AG09309 (cell line): ENCODE measurements around the gene COL19A1.
"Not testable (repeated sequence)": the region's sequence is repeated elsewhere in the genome, so short reads cannot be mapped to it uniquely, and the experiment has no call there.

Source experiments
- DNase-seq: peaks from one replicate; pipeline ENCODE4 v3.0.0-alpha.2; 2010; ENCODE audit warnings: low read depth
- H3K4me3 ChIP-seq: 2 replicates; pipeline ENCODE4 v1.5.1; 2011; ENCODE audit warnings: mild to moderate bottlenecking, low read depth, low read length, moderate library complexity; ENCODE audit not compliant: control insufficient read depth
- TF ChIP-seq, protein P1 (sequence below): IDR thresholded peaks from 2 replicates; pipeline ENCODE4 v1.5.1; 2011; ENCODE audit warnings: mild to moderate bottlenecking, low read depth, low read length, inconsistent platforms; ENCODE audit not compliant: insufficient read depth, control insufficient read depth; ENCODE audit errors: missing control alignments

Gene COL19A1

DNA sequence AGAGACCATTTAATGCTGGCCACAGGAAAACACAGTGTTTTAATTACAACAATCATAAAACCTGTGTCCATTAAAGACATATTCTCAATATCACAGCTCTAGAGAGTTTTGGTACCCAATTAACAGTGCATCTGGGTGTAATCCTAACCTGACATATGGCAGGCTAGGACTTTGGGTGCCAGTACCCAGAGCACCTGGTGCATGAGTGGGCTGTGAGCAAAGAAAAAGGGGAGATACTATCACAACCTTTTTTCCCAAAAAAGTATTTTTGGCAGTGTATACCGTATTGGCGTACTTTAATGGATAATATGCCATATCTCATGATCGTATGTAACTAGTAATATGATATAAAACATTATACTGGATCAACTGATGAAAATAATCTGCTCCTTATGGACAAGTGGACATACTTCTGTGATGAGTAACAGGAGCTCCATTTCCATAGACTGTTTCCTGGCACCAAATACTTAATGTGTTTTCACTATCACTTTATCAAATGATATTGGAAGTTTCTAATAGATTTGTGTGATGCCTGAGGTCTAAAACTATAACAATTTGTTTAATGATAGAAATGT is 91.7 kb downstream of the COL19A1 start:
- DNase-seq, result no peak
- TF ChIP-seq, protein P1, sequence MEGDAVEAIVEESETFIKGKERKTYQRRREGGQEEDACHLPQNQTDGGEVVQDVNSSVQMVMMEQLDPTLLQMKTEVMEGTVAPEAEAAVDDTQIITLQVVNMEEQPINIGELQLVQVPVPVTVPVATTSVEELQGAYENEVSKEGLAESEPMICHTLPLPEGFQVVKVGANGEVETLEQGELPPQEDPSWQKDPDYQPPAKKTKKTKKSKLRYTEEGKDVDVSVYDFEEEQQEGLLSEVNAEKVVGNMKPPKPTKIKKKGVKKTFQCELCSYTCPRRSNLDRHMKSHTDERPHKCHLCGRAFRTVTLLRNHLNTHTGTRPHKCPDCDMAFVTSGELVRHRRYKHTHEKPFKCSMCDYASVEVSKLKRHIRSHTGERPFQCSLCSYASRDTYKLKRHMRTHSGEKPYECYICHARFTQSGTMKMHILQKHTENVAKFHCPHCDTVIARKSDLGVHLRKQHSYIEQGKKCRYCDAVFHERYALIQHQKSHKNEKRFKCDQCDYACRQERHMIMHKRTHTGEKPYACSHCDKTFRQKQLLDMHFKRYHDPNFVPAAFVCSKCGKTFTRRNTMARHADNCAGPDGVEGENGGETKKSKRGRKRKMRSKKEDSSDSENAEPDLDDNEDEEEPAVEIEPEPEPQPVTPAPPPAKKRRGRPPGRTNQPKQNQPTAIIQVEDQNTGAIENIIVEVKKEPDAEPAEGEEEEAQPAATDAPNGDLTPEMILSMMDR, result no peak
- no peak overlapping the region for H3K4me3 ChIP-seq

DNA sequence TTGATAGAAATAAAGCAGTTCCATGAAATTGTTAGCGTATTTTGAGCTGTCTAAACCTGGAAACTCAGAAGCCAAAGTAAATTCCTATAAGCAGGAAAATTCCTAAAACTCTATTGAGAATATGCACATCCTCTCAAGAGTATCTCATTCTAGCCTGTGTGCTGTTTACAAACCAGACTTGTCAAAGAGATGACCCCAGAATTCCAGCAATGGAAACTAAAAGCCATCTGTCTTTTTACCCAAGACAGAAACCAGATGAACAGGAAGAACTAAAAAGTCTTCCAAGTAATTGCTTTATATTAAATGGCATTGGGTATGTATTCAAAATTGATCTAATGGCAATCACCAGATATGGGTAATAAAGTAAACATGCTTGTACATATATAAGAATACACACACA is 92.6 kb downstream of the COL19A1 start:
- H3K4me3 ChIP-seq, result no peak overlapping the region
- TF ChIP-seq, protein P1, result no peak
- DNase-seq, result no peak

DNA sequence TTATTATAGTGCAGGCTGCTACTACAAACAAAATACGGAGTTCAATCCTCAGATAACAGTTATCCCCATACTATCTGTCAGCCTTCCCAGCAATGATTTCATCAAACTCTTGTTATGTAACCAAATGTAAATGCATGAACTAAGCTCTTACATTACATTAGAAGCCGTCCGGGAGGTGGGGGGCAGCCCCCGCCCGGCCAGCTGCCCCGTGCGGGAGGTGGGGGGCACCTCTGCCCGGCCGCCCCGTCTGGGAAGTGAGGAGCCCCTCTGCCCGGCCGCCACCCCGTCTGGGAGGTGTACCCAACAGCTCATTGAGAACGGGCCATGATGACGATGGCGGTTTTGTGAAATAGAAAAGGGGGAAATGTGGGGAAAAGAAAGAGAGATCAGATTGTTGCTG is 99.6 kb downstream of the COL19A1 start:
- not testable (repeated sequence) for DNase-seq, H3K4me3 ChIP-seq

DNA sequence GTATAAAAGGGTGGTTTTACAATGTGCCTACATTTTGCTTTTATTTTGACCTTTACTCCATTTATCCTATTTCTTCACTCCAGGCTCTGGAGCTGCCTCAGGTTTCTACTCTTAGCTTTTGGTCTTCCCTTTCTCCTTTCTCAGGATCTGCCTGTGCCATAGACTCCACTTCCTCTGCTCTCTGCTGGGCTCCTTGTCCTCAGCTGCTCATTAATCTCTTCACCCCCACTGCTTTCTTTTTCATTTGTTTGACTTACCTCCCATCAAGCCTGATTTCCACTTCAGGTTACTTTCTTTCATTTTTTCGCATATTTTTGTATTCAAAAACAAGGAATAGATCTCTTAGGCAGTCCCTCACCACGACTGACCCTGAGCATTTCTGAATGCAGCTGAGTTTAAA is 106.8 kb downstream of the COL19A1 start:
- no peak for DNase-seq
- TF ChIP-seq, protein P1, result no peak
- no peak overlapping the region for H3K4me3 ChIP-seq

DNA sequence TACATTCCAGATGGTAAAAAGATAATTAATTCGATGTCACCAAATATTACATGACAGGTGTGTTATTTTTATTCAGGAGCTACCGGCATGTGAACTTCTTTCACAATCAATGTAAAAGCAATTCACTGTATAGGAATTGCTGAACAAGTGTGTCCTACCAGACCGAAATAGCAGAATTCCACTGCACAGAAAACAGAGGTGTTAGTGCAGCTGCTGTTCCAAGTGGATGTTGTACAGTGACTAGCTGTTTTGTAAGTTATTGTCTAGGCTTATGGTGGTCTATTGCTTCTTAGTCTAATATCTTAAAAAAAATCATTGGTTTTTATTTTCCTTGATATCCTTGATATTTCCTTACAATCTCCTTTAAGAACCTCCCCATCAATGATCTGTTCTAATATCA is 107.4 kb downstream of the COL19A1 start:
- H3K4me3 ChIP-seq, result no peak overlapping the region
- TF ChIP-seq, protein P1, result no peak
- DNase-seq, result no peak

DNA sequence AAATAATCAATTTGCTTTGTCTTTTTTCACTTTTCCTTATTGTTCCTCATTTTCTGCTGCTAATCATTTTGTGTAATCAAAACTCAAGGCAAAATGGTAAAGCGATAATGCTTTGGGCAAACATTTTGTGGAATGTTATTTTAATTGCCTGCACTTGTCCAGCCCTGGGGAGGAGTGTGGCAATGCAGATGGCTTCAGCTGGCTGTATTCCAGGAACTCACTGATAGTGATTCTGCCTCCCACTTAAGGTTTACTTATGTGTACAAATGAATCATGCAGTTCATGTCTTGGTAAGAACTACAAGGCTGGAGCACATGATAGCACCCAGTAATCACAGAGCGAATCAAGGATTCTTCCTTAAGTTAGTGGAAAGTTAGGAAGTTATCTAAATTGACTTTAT is 107.8 kb downstream of the COL19A1 start:
- no peak overlapping the region for H3K4me3 ChIP-seq
- TF ChIP-seq, protein P1, result no peak
- DNase-seq, result no peak

DNA sequence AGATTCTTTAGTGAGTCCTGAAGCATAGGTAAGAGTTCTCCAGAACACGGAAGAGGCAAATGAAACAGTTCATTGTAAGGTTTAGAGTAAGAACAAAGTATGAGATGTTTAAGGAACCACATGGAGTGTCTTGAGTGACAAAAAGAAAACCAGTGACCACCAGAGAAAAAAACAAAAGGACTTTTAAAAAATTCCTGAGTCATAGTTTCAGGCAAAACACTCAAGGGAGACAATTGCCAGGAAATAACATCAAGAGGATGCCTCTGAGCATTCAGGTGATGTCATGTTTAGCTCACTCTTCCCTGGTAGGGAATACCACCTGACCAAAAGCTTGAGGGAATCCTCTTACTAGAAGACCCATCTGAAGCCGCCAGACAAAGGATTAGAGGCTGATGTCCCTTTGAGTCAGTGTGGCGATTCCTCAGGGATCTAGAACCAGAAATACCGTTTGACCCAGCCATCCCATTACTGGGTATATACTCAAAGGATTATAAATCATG is 110.3 kb downstream of the COL19A1 start:
- no peak overlapping the region for H3K4me3 ChIP-seq
- TF ChIP-seq, protein P1, result no peak
- no peak for DNase-seq
